KMS-11 (cell line): ENCODE measurements around the gene SCAMP4.

Experiments used
- H2AFZ ChIP-seq: fragments of 200-600 bp; sonication (generic); 2 replicates; pipeline ENCODE4 v1.6.1; 2016; ENCODE audit warnings: antibody characterized with exemption, mixed run types, low read depth
- H3K27ac ChIP-seq: fragments of 200-600 bp; sonication (generic); 2 replicates; pipeline ENCODE4 v1.6.1; 2016; ENCODE audit warnings: mild to moderate bottlenecking, mixed run types
- H3K27me3 ChIP-seq: fragments of 200-600 bp; sonication (generic); 2 replicates; pipeline ENCODE4 v1.6.1; 2017; ENCODE audit warnings: mild to moderate bottlenecking, low read depth, mixed run types, moderate library complexity; ENCODE audit not compliant: insufficient read depth
- H3K36me3 ChIP-seq: fragments of 200-600 bp; sonication (generic); 2 replicates; pipeline ENCODE4 v1.6.1; 2017; ENCODE audit warnings: mild to moderate bottlenecking, mixed run types; ENCODE audit not compliant: insufficient read depth
- H3K4me1 ChIP-seq: fragments of 200-600 bp; sonication (generic); 2 replicates; pipeline ENCODE4 v1.6.1; 2016; ENCODE audit warnings: mild to moderate bottlenecking, low read depth, mixed run types; ENCODE audit not compliant: poor library complexity, severe bottlenecking
- H3K4me2 ChIP-seq: fragments of 200-600 bp; sonication (generic); 2 replicates; pipeline ENCODE4 v1.7.0; 2016; ENCODE audit warnings: mild to moderate bottlenecking, mixed run types
- H3K4me3 ChIP-seq: fragments of 200-600 bp; sonication (generic); IDR thresholded peaks from 2 replicates; pipeline ENCODE4 v1.6.1; 2017; ENCODE audit warnings: low read depth, low read length, mixed read lengths; ENCODE audit not compliant: insufficient read depth
- H3K79me2 ChIP-seq: fragments of 200-600 bp; sonication (generic); 2 replicates; pipeline ENCODE4 v1.6.1; 2016; ENCODE audit warnings: low read depth, mixed run types; ENCODE audit not compliant: insufficient read depth
- H3K9ac ChIP-seq: fragments of 200-600 bp; sonication (generic); 2 replicates; pipeline ENCODE4 v1.6.1; 2016; ENCODE audit warnings: mild to moderate bottlenecking, mixed run types
- H4K20me1 ChIP-seq: fragments of 200-600 bp; sonication (generic); 2 replicates; pipeline ENCODE4 v1.6.1; 2016; ENCODE audit warnings: mild to moderate bottlenecking, mixed run types; ENCODE audit not compliant: insufficient read depth
- CTCF ChIP-seq: fragments of 200-600 bp; sonication (generic); conservative IDR thresholded peaks from 2 replicates; pipeline ENCODE4 v1.6.1; 2017; ENCODE audit warnings: low read depth, mild to moderate bottlenecking, antibody characterized with exemption, low read length, moderate library complexity, mixed read lengths

The SCAMP4 gene

GRCh38 chr19:1917926-1918325 is 12.7 kb downstream of the SCAMP4 start:
- Histone ChIP-seq H3K36me3 (no peaks in the 10 kb centered on the region), H3K27me3 (no peaks in the 10 kb centered on the region), H3K4me1 (no peaks in the 10 kb centered on the region), H4K20me1 (no peaks in the 10 kb centered on the region), H2AFZ (no peak overlapping the region), H3K4me2 (no peak overlapping the region), H3K27ac (no peak overlapping the region), H3K9ac (no peak overlapping the region), H3K79me2 (no peaks in the 10 kb centered on the region), H3K4me3 (no peak overlapping the region)
- no peak for TF ChIP-seq CTCF

GRCh38 chr19:1918975-1919374 is 13.8 kb downstream of the SCAMP4 start:
- Histone ChIP-seq H2AFZ (no peak overlapping the region), H3K36me3 (no peaks in the 10 kb centered on the region), H3K9ac (no peak overlapping the region), H3K27me3 (no peaks in the 10 kb centered on the region), H3K27ac (no peak overlapping the region), H3K4me2 (no peak overlapping the region), H3K79me2 (no peaks in the 10 kb centered on the region), H3K4me1 (no peaks in the 10 kb centered on the region), H4K20me1 (no peaks in the 10 kb centered on the region), H3K4me3 (no peak overlapping the region)
- no peak for TF ChIP-seq CTCF

- H3K4me2 ChIP-seq: no peak overlapping the region
- no peak for TF ChIP-seq CTCF
- no peak overlapping the region for H2AFZ ChIP-seq
- H3K4me3 ChIP-seq: no peak overlapping the region
- H3K9ac ChIP-seq: no peak overlapping the region
- no peaks in the 10 kb centered on the region for H3K27me3 ChIP-seq
- H3K4me1 ChIP-seq: no peaks in the 10 kb centered on the region
- no peak overlapping the region for H3K27ac ChIP-seq
- H4K20me1 ChIP-seq: no peaks in the 10 kb centered on the region
- H3K79me2 ChIP-seq: no peaks in the 10 kb centered on the region
- no peaks in the 10 kb centered on the region for H3K36me3 ChIP-seq
Measured at GRCh38 chr19:1920644-1921043, 15.4 kb downstream of the SCAMP4 start.

- Histone ChIP-seq H3K36me3 (no peaks in the 10 kb centered on the region), H3K4me1 (no peaks in the 10 kb centered on the region), H3K4me3 (no peak overlapping the region), H3K27me3 (no peaks in the 10 kb centered on the region), H2AFZ (no peak overlapping the region), H3K9ac (no peak overlapping the region), H3K27ac (no peak overlapping the region), H3K4me2 (no peak overlapping the region), H4K20me1 (no peaks in the 10 kb centered on the region), H3K79me2 (no peaks in the 10 kb centered on the region)
- TF ChIP-seq CTCF: no peak
Measured at GRCh38 chr19:1921326-1921725, 16.1 kb downstream of the SCAMP4 start.

GRCh38 chr19:1921825-1922224 is 16.6 kb downstream of the SCAMP4 start:
- no peak overlapping the region for H3K4me3 ChIP-seq
- no peak overlapping the region for H3K4me2 ChIP-seq
- TF ChIP-seq CTCF: no peak
- no peak overlapping the region for H3K9ac ChIP-seq
- H3K4me1 ChIP-seq: no peaks in the 10 kb centered on the region
- H2AFZ ChIP-seq: no peak overlapping the region
- H3K36me3 ChIP-seq: no peaks in the 10 kb centered on the region
- H3K79me2 ChIP-seq: no peaks in the 10 kb centered on the region
- no peaks in the 10 kb centered on the region for H4K20me1 ChIP-seq
- H3K27ac ChIP-seq: no peak overlapping the region
- H3K27me3 ChIP-seq: no peaks in the 10 kb centered on the region
